ENCODE measurements around the gene RPTOR. TPM values are rescaled to one million over a fixed set of nuclear protein-coding genes. Genes with fewer than 3 reads are reported as not detected.
A peak's percentile ranks its signal among the peaks of the same experiment; 100 is the strongest.
"Not testable (repeated sequence)": the region's sequence is repeated elsewhere in the genome, so short reads cannot be mapped to it uniquely, and the experiment has no call there.

The RPTOR gene
- total RNA-seq, 1 donor from 2014 or later: 35.7 TPM

DNA sequence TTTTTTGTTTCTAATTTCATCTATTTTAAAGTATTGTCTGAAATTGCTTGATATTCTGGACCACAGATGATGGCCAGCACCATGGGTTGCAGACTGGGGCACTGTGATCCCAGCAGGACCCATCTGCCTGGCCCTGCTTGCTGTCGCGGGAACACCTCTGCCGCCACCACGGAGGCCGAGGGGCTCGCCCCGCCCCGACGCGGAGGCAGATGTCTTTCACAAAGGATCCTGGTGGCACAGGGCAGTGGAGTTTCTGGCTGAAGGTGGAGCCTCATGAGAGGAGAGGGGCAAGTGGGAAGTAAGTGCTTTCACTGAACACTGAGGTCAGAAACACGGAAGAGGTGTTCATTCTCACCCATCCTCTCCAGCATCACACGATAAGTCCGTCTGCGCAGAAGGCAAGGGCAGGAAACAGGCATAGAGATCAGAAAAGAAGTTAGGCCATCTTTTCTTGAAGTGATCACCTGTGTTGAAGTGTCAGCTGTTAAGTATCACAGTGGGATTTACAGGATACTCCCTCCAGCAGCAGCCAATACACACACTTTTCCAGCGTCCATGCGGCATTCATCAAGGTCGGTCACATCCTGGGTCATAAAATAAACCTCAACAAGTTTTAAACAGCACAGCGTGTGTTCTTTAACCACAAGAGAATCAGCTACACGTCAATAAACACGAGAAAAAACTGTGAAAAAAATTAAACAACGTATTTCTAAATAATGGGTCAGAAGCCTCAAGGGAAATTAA is 194.5 kb downstream of the RPTOR start:
- DNase-seq (ENCODE audit: low spot score): no peak
- intact Hi-C loops (cut with DNase I): no loop called here
- ATAC-seq: no peak

DNA sequence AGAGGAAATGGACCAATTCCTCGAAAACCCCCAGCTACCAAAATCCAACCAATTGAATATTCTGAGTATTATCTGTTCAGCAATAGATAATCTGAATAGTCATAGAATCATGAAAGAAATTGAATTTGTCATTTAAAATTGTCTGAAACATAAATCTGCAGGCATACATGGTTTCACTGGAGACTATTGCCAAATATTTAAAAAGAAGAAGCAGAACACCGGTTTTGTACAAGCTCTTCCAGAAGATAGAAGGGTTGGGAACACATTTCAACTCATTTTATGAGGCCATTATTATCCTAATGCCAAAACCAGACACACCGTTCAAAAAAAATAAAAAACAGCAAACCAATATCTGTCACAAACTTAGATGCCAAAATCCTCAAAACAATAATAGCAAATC is 195.5 kb downstream of the RPTOR start:
- no peak for ATAC-seq

DNA sequence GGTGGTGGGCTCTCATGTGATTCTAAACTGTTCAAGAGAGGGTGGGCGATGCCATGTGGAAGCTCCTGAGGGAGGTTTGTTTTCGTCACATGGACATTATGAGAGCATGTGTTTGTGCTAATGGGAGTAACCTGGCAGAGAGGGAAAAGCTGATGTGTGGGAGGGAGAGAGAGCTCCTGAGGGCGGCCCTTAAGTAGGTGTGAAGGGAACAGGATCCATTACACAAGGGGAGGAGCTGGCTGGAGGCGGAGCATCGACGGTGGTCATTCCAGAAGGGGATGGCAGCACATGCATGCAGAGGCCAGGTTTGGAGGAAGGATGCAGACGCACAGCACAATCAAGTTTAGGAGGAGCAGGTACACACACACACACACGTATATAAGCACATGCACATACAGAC is 197.5 kb downstream of the RPTOR start:
- ATAC-seq (no peak), DNase-seq (ENCODE audit: low spot score) (no peak)
- intact Hi-C loops (cut with DNase I): no loop called here

More for the DNA sequence above, 195.5 kb downstream of the RPTOR start:
- intact Hi-C loops (cut with DNase I): no loop called here
- no peak for DNase-seq (ENCODE audit: low spot score)

DNA sequence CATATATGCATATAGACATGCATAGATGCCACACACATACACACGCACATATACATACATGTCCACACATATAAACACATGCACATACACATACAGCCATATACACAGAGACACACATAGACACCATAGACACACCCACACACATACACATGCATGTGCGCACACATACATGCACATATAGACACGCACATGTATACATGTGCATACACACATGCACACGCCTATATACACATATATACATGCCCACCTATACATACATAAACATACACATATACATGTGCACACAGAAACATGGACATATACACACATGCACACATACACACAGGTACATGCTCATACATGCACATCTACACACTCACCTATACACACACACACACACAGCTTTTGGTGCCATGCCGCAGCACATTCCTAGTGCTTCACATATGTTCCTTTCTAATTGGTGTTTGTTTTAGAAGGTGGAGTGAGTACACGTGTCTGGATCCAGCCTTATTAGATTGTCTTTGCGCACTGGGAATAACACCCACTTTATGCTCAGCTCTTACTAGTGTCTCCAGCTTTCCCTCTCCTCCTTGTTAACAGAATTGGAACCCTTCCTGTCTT is 198.0 kb downstream of the RPTOR start:
- ATAC-seq: no peak

DNA sequence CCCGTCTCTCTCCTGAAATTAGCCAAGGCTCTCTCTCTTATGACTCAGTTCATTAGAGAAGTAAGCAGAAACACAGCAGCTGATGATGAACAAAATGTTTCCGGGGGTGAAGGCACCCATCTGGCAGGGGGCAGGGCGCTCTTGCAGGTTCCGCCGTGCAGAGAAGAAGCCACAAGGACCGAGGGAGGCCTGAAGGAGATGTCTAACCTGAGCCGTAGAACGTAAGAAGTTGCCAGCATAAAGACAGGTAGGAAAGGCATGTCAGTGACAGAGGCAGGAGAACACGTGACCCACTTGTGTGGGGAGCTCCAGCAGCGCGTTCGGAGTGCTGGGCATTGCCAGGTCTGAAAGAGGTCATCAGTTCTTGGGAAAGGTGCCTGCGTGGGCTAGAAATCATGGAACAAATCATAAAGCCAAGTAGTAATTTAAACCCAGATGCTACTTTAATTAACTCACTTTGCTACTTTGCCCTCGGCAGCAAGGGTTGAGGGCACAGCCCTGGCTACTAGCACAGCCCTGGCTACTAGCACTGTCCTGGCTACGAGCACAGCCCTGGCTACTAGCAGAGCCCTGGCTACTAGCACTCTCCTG is 198.6 kb downstream of the RPTOR start:
- no peak for DNase-seq (ENCODE audit: low spot score)
- intact Hi-C loops (cut with DNase I): no loop called here
- no peak for ATAC-seq

More for the DNA sequence above, 198.0 kb downstream of the RPTOR start:
- DNase-seq (ENCODE audit: low spot score): no peak
- intact Hi-C loops (cut with DNase I): no loop called here

DNA sequence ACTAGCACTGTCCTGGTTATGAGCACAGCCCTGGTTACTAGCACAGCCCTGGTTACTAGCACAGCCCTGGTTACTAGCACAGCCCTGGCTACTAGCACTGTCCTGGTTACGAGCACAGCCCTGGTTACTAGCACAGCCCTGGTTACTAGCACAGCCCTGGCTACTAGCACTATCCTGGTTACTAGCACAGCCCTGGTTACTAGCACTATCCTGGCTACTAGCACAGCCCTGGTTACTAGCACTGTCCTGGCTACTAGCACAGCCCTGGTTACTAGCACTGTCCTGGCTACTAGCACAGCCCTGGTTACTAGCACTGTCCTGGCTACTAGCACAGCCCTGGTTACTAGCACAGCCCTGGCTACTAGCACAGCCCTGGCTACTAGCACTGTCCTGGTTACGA is 199.3 kb downstream of the RPTOR start:
- ATAC-seq; intact Hi-C loops (cut with DNase I); DNase-seq (ENCODE audit: low spot score): not testable (repeated sequence)

DNA sequence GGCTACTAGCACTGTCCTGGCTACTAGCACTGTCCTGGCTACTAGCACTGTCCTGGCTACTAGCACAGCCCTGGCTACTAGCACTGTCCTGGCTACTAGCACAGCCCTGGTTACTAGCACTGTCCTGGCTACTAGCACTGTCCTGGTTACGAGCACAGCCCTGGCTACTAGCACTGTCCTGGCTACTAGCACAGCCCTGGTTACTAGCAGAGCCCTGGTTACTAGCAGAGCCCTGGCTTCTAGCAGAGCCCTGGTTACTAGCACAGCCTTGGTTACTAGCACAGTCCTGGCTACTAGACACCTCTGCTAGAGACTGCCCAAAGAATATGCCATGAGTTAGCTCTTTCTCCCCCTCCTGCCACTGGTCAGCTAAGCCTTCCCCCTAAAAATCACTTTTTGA is 200.1 kb downstream of the RPTOR start:
- DNase-seq (ENCODE audit: low spot score); ATAC-seq; intact Hi-C loops (cut with DNase I): not testable (repeated sequence)

DNA sequence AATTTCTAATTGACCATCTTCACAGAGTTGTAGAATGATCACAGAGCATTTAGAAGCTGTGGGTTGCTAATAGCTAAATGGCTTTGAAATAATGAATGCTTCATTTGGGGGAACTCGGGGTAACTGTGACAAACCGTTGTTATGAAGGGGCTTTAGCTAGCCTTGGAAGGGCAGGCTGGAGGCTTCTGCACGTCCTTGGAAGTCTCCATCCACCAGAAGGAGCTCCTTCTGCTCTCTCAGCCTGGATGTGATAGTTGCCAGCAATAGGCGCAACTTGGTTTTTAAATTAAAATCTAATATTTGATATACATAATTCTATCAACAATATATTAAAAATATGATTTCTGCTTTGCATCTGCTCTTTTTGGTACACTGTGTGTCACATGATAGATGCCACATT is 200.5 kb downstream of the RPTOR start:
- intact Hi-C loops (cut with DNase I): no loop called here
- ATAC-seq: no peak
- no peak for DNase-seq (ENCODE audit: low spot score)

DNA sequence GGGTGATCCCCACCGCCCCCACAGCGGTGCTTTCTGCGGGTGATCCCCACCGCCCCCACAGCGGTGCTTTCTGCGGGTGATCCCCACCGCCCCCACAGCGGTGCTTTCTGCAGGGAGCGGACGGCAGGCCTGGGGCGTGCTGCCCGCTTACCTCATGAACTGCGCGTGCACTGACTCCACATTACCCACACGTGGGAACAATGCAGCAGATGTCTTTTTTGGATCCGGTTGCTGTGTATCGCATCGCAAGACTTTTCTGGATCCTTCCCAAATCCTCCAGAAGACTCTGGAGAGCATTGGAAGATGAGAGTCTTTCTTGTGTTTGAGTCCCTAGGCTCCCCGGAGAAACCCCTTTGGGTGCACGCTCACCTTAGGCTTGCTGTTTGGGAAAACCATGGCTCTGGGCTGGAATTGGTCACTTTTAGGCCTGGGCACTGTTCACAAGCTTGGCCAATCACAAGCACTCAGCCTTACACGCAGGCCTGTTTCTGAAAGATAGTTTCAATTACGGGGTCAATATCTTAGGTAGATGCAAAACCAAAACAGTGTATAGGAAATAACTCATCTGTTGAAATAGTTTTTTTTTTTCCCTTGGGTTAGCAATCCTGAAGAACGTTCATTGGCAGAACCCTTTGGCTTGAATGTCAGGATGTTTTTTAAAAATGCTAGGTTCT is 201.8 kb downstream of the RPTOR start:
- DNase-seq (ENCODE audit: low spot score): no peak
- intact Hi-C loops (cut with DNase I): no loop called here
- ATAC-seq: peak; percentile 67

DNA sequence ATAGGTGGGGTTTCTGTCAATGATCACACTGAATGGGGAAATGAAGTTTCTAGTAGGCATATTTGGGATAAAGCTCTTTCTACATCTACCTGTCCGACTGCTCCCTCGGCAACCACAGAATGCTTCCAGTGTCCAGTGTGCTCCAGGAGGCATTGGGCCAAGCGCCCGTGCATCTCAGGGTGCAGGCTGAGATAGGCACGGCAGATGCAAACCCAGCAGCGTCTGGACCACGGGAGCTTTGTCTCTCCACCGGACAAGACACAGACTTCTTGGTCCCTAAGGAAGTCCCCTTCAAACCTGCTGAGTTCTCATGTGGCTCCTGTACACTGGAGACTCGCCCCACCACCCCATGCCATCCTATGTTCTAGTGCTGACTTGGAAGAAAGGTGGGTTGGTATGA is 202.8 kb downstream of the RPTOR start:
- DNase-seq (ENCODE audit: low spot score) (no peak), ATAC-seq (no peak)

DNA sequence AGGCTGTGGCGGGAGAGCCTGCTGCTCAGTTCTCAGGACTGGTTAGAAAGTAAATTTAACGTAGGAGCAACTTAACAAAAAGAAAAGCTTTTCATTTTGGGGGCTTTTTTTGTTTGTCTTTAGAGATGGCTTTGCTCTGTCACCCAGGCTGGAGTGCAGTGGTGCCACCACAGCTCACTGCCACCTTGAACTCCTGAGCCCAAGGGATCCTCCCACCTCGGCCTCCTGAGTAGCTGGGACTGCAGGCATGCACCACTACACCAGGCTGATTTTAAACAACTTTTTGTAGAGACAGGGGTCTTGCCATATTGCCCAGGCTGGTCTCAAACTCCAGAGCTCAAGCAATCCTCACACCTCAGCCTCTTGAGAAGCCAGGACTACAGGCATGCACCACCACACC is 205.0 kb downstream of the RPTOR start:
- intact Hi-C loops (cut with DNase I): no loop called here
- ATAC-seq (no peak), DNase-seq (ENCODE audit: low spot score) (no peak)

More for the DNA sequence above, 202.8 kb downstream of the RPTOR start:
- intact Hi-C loops (cut with DNase I): no loop called here

DNA sequence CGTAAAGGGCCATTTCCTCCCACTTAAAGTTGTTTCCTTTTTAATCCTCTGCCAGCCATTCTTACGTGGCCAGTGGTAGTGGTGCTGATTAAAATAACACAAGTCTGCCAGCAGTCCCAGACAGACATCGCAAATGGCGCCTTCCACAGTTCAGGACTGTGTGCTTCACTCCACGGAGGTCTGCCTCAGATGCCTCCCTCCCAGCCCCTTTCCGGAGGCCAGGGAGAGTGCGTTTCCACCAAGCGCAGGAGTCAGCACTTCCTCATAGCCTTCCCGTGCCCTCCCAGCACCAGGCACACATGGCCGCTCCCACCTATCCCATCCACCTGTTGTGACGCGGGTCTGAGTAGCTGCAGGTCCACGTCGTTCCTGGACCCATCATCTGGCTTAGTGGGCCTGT is 205.6 kb downstream of the RPTOR start:
- ATAC-seq (no peak), DNase-seq (ENCODE audit: low spot score) (no peak)
- intact Hi-C loops (cut with DNase I): no loop called here

DNA sequence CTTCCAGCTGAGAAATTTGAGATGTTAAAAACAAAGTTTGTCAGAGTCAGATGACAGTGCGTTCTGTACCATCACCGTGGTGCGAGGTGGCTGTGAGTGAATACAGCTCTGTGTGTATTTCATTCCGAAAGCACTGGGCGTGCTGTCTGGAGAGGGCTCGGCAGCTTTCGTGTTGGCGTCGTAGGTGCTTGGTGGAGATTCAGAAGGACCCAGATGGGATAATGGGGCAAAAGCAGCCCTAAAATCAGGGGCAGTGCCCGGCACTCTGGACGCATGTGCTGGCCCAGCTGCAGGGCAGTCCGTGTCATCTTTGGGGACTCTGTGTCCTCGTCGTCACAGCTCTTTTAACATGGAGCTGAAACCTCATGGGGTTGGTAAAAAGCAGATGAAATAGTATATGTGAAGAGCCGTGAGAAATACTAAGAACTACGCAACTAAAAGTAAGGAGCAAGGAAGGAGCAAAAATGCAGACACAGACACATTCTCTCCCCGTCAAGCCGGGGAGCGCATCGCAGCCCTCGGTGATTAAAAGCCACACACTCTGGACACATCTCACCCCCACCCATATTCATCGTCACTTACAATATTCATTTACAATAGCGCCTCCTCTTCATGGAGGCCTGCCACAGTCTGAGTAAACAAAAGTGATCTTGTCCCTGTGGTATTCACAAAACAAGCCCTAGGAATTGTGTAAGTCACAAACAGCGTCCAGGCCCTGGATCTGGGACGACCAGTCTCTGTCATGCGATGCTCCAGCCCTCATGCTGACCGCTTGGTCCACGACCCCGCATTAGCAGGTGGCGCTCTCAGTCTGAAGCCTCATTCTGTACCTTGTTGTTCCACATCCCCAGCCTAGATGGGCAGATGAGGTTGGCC is 206.7 kb downstream of the RPTOR start:
- intact Hi-C loops (cut with DNase I): no loop called here
- peak; percentile 83 for ATAC-seq
- no peak for DNase-seq (ENCODE audit: low spot score)

DNA sequence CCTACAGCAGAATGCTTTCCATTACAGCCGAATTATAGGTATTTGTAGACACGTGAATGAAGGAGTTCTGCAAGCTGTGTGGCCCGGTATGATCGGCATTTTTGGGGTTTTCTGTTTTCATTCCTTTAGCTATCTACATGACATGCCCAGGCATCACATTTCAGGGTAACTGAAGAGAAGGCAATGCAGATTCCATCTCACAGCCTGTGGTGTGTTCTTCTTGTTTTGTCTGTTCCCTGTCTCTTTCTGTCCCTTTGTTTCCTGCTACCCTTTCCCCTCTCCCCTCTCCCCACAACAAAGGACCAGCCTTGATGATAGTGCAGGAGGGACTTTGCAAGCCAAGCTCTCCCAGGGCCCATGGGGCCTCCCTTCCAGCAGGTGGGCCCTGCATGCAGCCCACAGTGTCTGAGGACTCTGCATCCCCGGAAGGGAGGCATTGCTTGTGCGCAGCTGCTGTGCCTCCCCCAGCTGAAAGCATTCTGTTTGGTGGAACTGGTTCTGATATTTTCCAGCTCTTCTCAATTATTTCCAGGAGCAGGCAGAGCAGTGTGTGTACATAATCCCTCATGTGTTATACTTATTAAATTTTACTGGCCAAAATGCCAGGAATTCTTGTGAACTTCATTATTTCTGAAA is 207.4 kb downstream of the RPTOR start:
- intact Hi-C loops (cut with DNase I): no loop called here
- DNase-seq (ENCODE audit: low spot score): no peak
- peak; percentile 58 for ATAC-seq

DNA sequence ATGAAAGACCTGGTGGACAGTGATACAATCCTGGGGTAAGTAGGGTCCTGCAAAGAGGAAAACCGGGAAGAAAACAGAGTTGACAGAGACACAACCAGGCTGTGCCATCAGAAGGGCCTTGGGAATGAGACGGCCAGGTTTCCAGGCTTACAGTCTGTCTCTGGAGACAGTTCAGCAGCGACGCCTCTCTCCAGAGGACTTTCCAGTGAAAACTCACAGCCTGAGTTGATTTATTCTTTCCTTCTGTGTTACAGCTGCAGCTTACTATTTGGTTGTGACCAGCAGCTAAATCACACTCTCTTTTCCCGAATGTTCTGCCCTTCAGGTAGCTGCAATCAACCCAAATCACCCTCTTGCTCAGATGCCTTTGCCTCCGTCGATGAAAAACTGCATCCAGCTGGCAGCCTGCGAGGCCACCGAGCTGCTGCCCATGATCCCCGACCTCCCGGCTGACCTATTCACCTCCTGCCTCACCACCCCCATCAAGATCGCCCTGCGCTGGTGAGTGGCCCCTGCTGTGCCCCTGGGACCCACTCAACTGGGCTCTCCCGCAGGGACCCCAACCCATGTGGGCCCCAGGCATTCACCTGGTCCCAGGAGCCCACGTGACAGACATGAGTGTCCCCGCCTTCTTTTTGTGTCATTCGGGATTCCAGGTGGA is 209.2 kb downstream of the RPTOR start:
- DNase-seq (ENCODE audit: low spot score): no peak
- intact Hi-C loops (cut with DNase I): no loop called here
- no peak for ATAC-seq

DNA sequence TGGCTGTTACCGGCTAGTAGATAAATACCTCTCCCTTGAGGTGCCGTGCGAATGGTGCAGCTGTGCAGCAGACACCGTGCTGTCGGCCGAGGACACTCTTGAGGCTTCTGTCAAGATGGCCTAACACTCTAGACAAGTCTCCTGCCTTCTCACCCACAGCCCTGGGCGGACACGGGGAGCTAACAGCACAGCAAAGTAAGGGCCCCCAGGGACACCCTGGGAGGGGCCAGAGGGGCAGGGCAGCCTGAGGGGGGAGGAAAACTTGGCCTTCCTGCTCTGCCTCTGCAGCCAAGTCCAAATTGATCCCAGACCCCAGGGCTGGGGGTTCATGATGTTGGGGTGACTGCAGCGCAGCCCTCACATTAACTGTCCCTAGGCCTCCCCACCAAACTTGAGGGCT is 210.2 kb downstream of the RPTOR start:
- DNase-seq (ENCODE audit: low spot score) (no peak), ATAC-seq (no peak)
- intact Hi-C loops (cut with DNase I): no loop called here

DNA sequence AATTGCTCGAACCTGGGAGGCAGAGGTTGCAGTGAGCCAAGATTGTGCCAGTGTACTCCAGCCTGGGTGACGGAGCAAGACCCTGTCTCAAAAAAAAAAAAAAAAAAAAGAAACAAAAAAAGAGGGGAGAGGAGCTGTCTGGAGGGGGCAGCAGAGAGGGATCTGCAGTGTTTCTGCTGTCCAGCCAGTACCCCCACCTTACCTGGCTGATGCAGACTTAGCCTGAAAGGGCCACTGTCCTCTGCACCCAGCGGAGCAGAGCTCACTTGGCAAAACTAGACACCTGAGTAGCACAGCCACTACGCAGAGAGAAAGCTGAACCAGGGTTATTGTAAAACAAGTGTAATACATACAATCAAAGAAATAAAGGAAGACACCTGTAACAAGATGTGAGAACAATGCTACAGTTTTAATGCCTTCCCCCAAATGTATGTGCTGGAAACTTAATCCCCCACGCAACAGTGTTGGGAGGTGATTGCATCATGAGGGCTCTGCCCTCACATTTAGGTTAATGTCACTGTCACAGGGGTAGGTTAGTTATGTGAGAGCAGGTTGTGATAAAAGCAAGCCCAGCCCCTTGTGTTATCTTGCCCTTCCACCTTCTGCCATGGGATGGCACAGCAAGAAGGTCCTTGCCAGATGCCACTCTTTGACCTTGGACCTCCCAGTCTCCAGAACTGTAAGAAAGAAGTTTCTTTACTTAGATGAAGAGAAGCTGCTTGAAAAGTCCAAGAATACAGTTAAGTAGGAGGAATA is 211.2 kb downstream of the RPTOR start:
- no peak for DNase-seq (ENCODE audit: low spot score)
- no peak for ATAC-seq
- intact Hi-C loops (cut with DNase I): no loop called here

All from sciatic nerve (tissue), 2 donors.